ENCODE measurements around the gene MAN1A2.

GRCh38 chr1:117453958-117454357 lies 86.7 kb downstream of the MAN1A2 start:
- TF ChIP-seq SIN3A (IDR thresholded peaks at IDR 0.05; ENCODE audit: low read depth, low read length) (no peak), EP300 (IDR thresholded peaks at IDR 0.05; ENCODE audit: borderline replicate concordance in 1 of 2, control insufficient read depth in 1 of 2, low read depth in 2 of 2, low read length in 2 of 2) (no peak), CEBPB (IDR thresholded peaks at IDR 0.05; ENCODE audit: borderline replicate concordance in 1 of 2, low read depth in 2 of 2, low read length in 2 of 2) (no peak)
